Smooth muscle cell (in vitro differentiated cells): ENCODE results near the gene PTGIS. TPM values are rescaled to one million over a fixed set of nuclear protein-coding genes. Genes with fewer than 3 reads are reported as not detected.
A peak's percentile ranks its signal among the peaks of the same experiment; 100 is the strongest.

Experiments used
- DNase-seq: peaks from one replicate; lab custom pipeline; 2025; ENCODE audit not compliant: unreplicated experiment; lab: John Stamatoyannopoulos, UW
- H2AFZ ChIP-seq: fragments of 200-600 bp; sonication (generic); 2 replicates; pipeline ENCODE4 v1.6.0; 2016; ENCODE audit warnings: antibody characterized with exemption, low read depth, mild to moderate bottlenecking
- H3F3A ChIP-seq: fragments of 200-600 bp; sonication (generic); 2 replicates; pipeline ENCODE4 v1.6.0; 2017; ENCODE audit warnings: antibody characterized with exemption, low read depth
- H3K27ac ChIP-seq: fragments of 200-600 bp; sonication (generic); 2 replicates; pipeline ENCODE4 v1.5.1; 2016; ENCODE audit warnings: low read depth, mild to moderate bottlenecking
- H3K27me3 ChIP-seq: fragments of 200-600 bp; sonication (generic); 2 replicates; pipeline ENCODE4 v1.6.1; 2016; ENCODE audit warnings: low read depth, mild to moderate bottlenecking
- H3K36me3 ChIP-seq: fragments of 200-600 bp; sonication (generic); 2 replicates; pipeline ENCODE4 v1.5.1; 2016; ENCODE audit warnings: low read depth
- H3K4me1 ChIP-seq: fragments of 200-600 bp; sonication (generic); 2 replicates; pipeline ENCODE4 v1.5.1; 2016; ENCODE audit warnings: low read depth
- H3K4me2 ChIP-seq: fragments of 200-600 bp; sonication (generic); 2 replicates; pipeline ENCODE4 v1.6.0; 2016; ENCODE audit warnings: mild to moderate bottlenecking
- H3K4me3 ChIP-seq: fragments of 200-600 bp; sonication (generic); 2 replicates; pipeline ENCODE4 v1.5.1; 2016; ENCODE audit warnings: mild to moderate bottlenecking
- H3K79me2 ChIP-seq: fragments of 200-600 bp; sonication (generic); 2 replicates; pipeline ENCODE4 v1.6.0; 2016; ENCODE audit warnings: low read depth, mild to moderate bottlenecking
- H3K9ac ChIP-seq: fragments of 200-600 bp; sonication (generic); 2 replicates; pipeline ENCODE4 v1.6.0; 2016; ENCODE audit warnings: low read depth
- H3K9me3 ChIP-seq: fragments of 200-600 bp; sonication (generic); replicated peaks from 2 replicates; pipeline ENCODE4 v1.5.1; 2016; ENCODE audit warnings: low read depth
- H4K20me1 ChIP-seq: fragments of 200-600 bp; sonication (generic); 2 replicates; pipeline ENCODE4 v1.6.0; 2016; ENCODE audit warnings: low read depth
- WGBS: methylation state at CpG from one replicate; pipeline ENCODE4 v1.1.7; 2016; ENCODE audit warnings: low lambda C conversion rate; 5-methylcytosine and 5-hydroxymethylcytosine counted together
- polyA plus RNA-seq: library from polyadenylated mRNA; unstranded; fragments of >200 nt; fragmentation: Nextera tagmentation; extraction: Ambion mirVana; gene quantifications from 2 replicates; pipeline ENCODE4 v1.2.1, GENCODE V29; 2016
- total RNA-seq: library from RNA; depleted of rRNA; stranded (reverse); fragments of >200 nt; gene quantifications from 2 replicates; pipeline ENCODE4 v1.2.3, GENCODE V29; 2014
- TF ChIP-seq, protein P1 (sequence below): fragments of 200-600 bp; sonication (generic); IDR thresholded peaks from 2 replicates; pipeline ENCODE4 v1.5.1; 2017; ENCODE audit warnings: borderline replicate concordance, mild to moderate bottlenecking, antibody characterized with exemption; ENCODE audit not compliant: insufficient read depth, poor library complexity, severe bottlenecking

PTGIS gene
- total and polyA plus RNA-seq, 2 experiments from 2014 or later: 0.18 to 0.64 TPM

DNA sequence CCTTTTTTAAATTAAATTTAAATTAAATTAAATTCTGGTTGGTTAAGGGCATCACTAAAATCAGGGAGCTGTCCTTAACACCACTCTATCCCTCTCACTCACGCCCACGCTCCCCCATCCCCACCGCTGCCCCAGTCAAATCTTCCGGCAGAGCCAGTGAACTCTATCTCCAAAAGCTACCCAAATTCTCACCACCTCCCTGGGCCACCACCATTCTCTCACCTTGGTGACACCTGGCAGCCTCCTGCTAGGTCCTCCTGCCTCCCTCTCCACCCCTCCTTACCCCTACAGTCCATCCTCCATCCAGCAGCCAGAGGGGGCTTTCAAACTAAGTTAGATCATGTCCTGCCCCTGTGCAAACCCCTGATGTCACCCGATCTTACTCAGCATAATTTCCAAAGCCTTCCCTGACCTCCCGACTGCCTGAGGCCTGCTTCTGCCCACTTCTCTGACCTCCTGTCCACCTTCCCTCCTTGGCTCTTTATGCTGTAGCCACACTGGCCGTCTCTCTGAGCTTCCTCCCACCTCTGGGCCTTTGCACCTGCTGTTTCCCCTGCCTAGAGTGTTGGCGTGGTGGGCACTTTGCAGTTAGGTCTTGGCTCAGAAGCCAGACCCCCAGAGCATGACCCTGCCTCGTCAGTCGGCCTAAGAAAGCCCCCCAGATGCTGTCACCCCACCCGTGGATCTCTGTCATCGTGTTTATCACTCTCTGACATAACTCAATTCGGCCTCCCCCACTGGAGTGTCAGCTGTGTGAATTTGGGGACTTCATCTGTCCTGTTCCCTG is 24.7 kb downstream of the PTGIS start:
- Histone ChIP-seq H3F3A (no peaks in the 10 kb centered on the region), H3K4me2 (no peak overlapping the region), H3K36me3 (no peaks in the 10 kb centered on the region), H3K27ac (no peak overlapping the region), H2AFZ (no peak overlapping the region), H3K9ac (no peak overlapping the region), H3K79me2 (no peaks in the 10 kb centered on the region), H3K4me1 (no peaks in the 10 kb centered on the region), H3K4me3 (no peak overlapping the region), H3K9me3 (no peaks in the 10 kb centered on the region), H3K27me3 (no peaks in the 10 kb centered on the region), H4K20me1 (no peaks in the 10 kb centered on the region)
- DNase-seq: no peak
- WGBS: 88% methylated on average over 13 of the region's 13 CpGs
- TF ChIP-seq, protein P1, sequence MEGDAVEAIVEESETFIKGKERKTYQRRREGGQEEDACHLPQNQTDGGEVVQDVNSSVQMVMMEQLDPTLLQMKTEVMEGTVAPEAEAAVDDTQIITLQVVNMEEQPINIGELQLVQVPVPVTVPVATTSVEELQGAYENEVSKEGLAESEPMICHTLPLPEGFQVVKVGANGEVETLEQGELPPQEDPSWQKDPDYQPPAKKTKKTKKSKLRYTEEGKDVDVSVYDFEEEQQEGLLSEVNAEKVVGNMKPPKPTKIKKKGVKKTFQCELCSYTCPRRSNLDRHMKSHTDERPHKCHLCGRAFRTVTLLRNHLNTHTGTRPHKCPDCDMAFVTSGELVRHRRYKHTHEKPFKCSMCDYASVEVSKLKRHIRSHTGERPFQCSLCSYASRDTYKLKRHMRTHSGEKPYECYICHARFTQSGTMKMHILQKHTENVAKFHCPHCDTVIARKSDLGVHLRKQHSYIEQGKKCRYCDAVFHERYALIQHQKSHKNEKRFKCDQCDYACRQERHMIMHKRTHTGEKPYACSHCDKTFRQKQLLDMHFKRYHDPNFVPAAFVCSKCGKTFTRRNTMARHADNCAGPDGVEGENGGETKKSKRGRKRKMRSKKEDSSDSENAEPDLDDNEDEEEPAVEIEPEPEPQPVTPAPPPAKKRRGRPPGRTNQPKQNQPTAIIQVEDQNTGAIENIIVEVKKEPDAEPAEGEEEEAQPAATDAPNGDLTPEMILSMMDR: no peak

DNA sequence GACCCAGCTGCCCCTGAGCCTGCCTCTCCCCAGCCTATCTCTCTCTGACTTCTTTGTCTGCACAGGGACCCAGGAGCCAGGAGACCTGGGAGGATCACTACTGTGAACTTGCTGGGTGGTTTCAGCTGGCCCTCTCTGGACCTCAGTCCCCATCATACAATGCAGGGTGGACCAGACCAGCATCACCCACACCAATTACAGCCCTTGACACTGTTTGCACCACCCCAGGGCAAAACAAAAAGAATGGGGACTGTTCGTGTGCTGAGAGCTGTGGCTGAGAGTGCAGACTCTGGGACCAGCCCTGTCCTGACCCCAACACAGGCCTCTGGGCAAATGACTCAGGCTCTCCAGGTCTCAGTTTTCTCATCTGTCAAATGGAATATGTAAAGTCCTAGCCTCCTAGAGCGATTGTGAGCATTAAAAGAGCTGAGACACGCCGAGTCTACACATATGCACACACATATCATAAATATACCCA is 25.4 kb downstream of the PTGIS start:
- H3K27ac ChIP-seq: no peak overlapping the region
- H2AFZ ChIP-seq: no peak overlapping the region
- no peaks in the 10 kb centered on the region for H3F3A ChIP-seq
- TF ChIP-seq, protein P1: no peak
- H3K79me2 ChIP-seq: no peaks in the 10 kb centered on the region
- H3K27me3 ChIP-seq: no peaks in the 10 kb centered on the region
- H3K4me1 ChIP-seq: no peaks in the 10 kb centered on the region
- no peak for DNase-seq
- no peak overlapping the region for H3K9ac ChIP-seq
- 87% methylated on average over 4 of the region's 4 CpGs for WGBS
- no peak overlapping the region for H3K4me2 ChIP-seq
- H3K36me3 ChIP-seq: no peaks in the 10 kb centered on the region
- H4K20me1 ChIP-seq: no peaks in the 10 kb centered on the region
- no peak overlapping the region for H3K4me3 ChIP-seq
- H3K9me3 ChIP-seq: no peaks in the 10 kb centered on the region

GRCh38 chr20:49541733-49542513 is 26.0 kb downstream of the PTGIS start:
- H3K9ac ChIP-seq: no peak overlapping the region
- no peaks in the 10 kb centered on the region for H3F3A ChIP-seq
- DNase-seq: peak; percentile 6
- H4K20me1 ChIP-seq: no peaks in the 10 kb centered on the region
- 52% methylated on average over 18 of the region's 18 CpGs for WGBS
- TF ChIP-seq, protein P1: peak; percentile 87
- no peaks in the 10 kb centered on the region for H3K79me2 ChIP-seq
- no peaks in the 10 kb centered on the region for H3K36me3 ChIP-seq
- H3K4me3 ChIP-seq: no peak overlapping the region
- H3K27ac ChIP-seq: no peak overlapping the region
- no peak overlapping the region for H2AFZ ChIP-seq
- H3K27me3 ChIP-seq: no peaks in the 10 kb centered on the region
- H3K4me1 ChIP-seq: no peaks in the 10 kb centered on the region
- no peak overlapping the region for H3K4me2 ChIP-seq
- no peaks in the 10 kb centered on the region for H3K9me3 ChIP-seq
